ENCODE measurements around the gene MLN.

The MLN gene

GRCh38 chr6:33788694-33789549 is 14.9 kb downstream of the MLN start, which contains the start of gene LEMD2:
Gene LEMD2, minus strand, starts transcription at chr6:33789130. Its CDS starts 14 bp downstream, at chr6:33789116.
- no peak for FAIRE-seq

- FAIRE-seq: no peak
Measured at GRCh38 chr6:33787954-33788693, 15.7 kb downstream of the MLN start.

- FAIRE-seq: no peak
Measured at GRCh38 chr6:33787346-33787953, 16.4 kb downstream of the MLN start.

- no peak for FAIRE-seq
Measured at GRCh38 chr6:33786736-33787135, 17.1 kb downstream of the MLN start.

- FAIRE-seq: no peak
Measured at GRCh38 chr6:33785778-33786177, 18.0 kb downstream of the MLN start.

- FAIRE-seq: no peak
Measured at GRCh38 chr6:33784787-33785186, 19.0 kb downstream of the MLN start.

- FAIRE-seq: no peak
Measured at GRCh38 chr6:33783781-33784520, 19.9 kb downstream of the MLN start.

- FAIRE-seq: no peak
Measured at GRCh38 chr6:33782561-33782960, 21.2 kb downstream of the MLN start.

GRCh38 chr6:33781131-33781975 is 22.4 kb downstream of the MLN start:
- no peak for FAIRE-seq

GRCh38 chr6:33779895-33780294 is 23.9 kb downstream of the MLN start:
- no peak for FAIRE-seq

GRCh38 chr6:33779290-33779689 is 24.5 kb downstream of the MLN start:
- no peak for FAIRE-seq

GRCh38 chr6:33778444-33779121 is 25.2 kb downstream of the MLN start:
- FAIRE-seq: no peak

GRCh38 chr6:33777398-33778388 is 26.1 kb downstream of the MLN start:
- no peak for FAIRE-seq

GRCh38 chr6:33776764-33777163 is 27.0 kb downstream of the MLN start:
- FAIRE-seq: no peak

- no peak for FAIRE-seq
Measured at GRCh38 chr6:33776186-33776585, 27.6 kb downstream of the MLN start.

- FAIRE-seq: no peak
Measured at GRCh38 chr6:33774774-33775173, 29.0 kb downstream of the MLN start.

GRCh38 chr6:33772902-33773472 is 30.8 kb downstream of the MLN start:
- FAIRE-seq: no peak

- no peak for FAIRE-seq
Measured at GRCh38 chr6:33772082-33772830, 31.5 kb downstream of the MLN start.

Data from islet of Langerhans (tissue), 1 donor.